ENCODE results near the gene RAB3GAP2. TPM values are rescaled to one million over a fixed set of nuclear protein-coding genes. Genes with fewer than 3 reads are reported as not detected.
"Not testable (repeated sequence)": the region's sequence is repeated elsewhere in the genome, so short reads cannot be mapped to it uniquely, and the experiment has no call there.

RAB3GAP2 gene
- total RNA-seq, 1 donor from 2014 or later: 50.6 TPM

- H3K9me3 Mint-ChIP-seq: peaks cover 61% of the 10 kb centered on the region
- no peaks in the 10 kb centered on the region for H3K4me1 Mint-ChIP-seq
- TF ChIP-seq, protein P1, sequence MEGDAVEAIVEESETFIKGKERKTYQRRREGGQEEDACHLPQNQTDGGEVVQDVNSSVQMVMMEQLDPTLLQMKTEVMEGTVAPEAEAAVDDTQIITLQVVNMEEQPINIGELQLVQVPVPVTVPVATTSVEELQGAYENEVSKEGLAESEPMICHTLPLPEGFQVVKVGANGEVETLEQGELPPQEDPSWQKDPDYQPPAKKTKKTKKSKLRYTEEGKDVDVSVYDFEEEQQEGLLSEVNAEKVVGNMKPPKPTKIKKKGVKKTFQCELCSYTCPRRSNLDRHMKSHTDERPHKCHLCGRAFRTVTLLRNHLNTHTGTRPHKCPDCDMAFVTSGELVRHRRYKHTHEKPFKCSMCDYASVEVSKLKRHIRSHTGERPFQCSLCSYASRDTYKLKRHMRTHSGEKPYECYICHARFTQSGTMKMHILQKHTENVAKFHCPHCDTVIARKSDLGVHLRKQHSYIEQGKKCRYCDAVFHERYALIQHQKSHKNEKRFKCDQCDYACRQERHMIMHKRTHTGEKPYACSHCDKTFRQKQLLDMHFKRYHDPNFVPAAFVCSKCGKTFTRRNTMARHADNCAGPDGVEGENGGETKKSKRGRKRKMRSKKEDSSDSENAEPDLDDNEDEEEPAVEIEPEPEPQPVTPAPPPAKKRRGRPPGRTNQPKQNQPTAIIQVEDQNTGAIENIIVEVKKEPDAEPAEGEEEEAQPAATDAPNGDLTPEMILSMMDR (IDR thresholded peaks at IDR 0.05; ENCODE audit: unreplicated experiment): no peak
- no peak overlapping the region for H3K27ac Mint-ChIP-seq
- H3K4me3 Mint-ChIP-seq: no peak overlapping the region
- DNase-seq (ENCODE audit: low spot score in 2 of 2, unreplicated experiment in 2 of 2): no peak
- H3K36me3 Mint-ChIP-seq: peaks cover 79% of the 10 kb centered on the region
- H3K27me3 Mint-ChIP-seq (ENCODE audit: low read depth): no peaks in the 10 kb centered on the region
Observed at GRCh38 chr1:220255204-220255603, 17.0 kb downstream of the RAB3GAP2 start.

DNA sequence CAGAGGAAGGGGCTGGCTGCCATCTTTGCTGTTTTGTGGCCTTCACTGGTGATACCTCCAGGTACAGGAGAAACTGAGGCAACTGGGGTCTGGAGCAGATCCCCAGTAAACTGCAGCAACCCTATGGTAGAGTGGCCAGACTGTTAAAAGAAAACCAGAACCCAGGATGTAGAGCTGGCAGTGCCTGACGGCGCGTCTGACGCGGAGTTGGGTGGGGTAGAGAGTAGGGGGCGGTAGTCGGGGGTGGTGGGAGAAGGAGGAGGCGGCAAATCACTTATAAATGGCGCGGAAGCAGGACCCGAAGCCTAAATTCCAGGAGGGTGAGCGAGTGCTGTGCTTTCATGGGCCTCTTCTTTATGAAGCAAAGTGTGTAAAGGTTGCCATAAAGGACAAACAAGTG lies 19.0 kb downstream of the RAB3GAP2 start:
- not testable (repeated sequence) for H3K27ac Mint-ChIP-seq
- peaks cover 61% of the 10 kb centered on the region for H3K9me3 Mint-ChIP-seq

GRCh38 chr1:220251272-220251671 lies 21.0 kb downstream of the RAB3GAP2 start:
- no peak for DNase-seq (ENCODE audit: low spot score in 2 of 2, unreplicated experiment in 2 of 2)
- Mint-ChIP-seq H3K27me3 (ENCODE audit: low read depth) (no peaks in the 10 kb centered on the region), H3K36me3 (peaks cover 76% of the 10 kb centered on the region), H3K4me1 (no peaks in the 10 kb centered on the region), H3K27ac (no peak overlapping the region), H3K4me3 (no peak overlapping the region), H3K9me3 (peaks cover 55% of the 10 kb centered on the region)
- TF ChIP-seq, protein P1 (IDR thresholded peaks at IDR 0.05; ENCODE audit: unreplicated experiment): no peak

More for the DNA sequence above, 19.0 kb downstream of the RAB3GAP2 start:
- H3K27me3 Mint-ChIP-seq (ENCODE audit: low read depth); DNase-seq (ENCODE audit: low spot score in 2 of 2, unreplicated experiment in 2 of 2); H3K4me1 Mint-ChIP-seq; H3K4me3 Mint-ChIP-seq: not testable (repeated sequence)
- peaks cover 81% of the 10 kb centered on the region for H3K36me3 Mint-ChIP-seq

GRCh38 chr1:220250681-220251080 lies 21.6 kb downstream of the RAB3GAP2 start:
- Mint-ChIP-seq H3K4me1 (no peaks in the 10 kb centered on the region), H3K27me3 (ENCODE audit: low read depth) (no peaks in the 10 kb centered on the region), H3K9me3 (peaks cover 55% of the 10 kb centered on the region), H3K4me3 (no peak overlapping the region), H3K36me3 (peaks cover 74% of the 10 kb centered on the region), H3K27ac (no peak overlapping the region)
- TF ChIP-seq, protein P1 (IDR thresholded peaks at IDR 0.05; ENCODE audit: unreplicated experiment): no peak
- no peak for DNase-seq (ENCODE audit: low spot score in 2 of 2, unreplicated experiment in 2 of 2)

DNA sequence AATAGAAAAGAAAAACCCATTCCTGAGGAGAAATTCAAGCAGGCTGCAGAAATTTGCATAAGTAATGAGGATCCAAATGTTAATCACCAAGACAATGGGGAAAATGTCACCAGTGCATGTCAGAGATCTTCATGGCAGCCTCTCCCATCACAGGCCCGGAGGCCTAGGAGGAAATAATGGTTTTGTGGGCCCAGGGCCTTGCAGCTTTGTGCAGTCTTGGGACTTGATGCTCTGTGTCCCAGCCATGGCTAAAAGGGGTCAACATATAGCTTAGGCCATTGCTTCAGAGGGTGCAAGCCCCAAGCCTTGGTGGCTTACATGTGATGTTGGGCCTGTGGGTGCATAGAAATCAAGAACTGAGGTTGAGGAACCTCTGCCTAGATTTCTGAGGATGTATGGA lies 22.7 kb downstream of the RAB3GAP2 start:
- Mint-ChIP-seq H3K27ac (no peak overlapping the region), H3K4me1 (no peaks in the 10 kb centered on the region), H3K36me3 (peaks cover 74% of the 10 kb centered on the region), H3K9me3 (peaks cover 56% of the 10 kb centered on the region), H3K27me3 (ENCODE audit: low read depth) (no peaks in the 10 kb centered on the region), H3K4me3 (no peak overlapping the region)
- TF ChIP-seq, protein P1 (IDR thresholded peaks at IDR 0.05; ENCODE audit: unreplicated experiment): no peak
- DNase-seq (ENCODE audit: low spot score in 2 of 2, unreplicated experiment in 2 of 2): no peak

DNA sequence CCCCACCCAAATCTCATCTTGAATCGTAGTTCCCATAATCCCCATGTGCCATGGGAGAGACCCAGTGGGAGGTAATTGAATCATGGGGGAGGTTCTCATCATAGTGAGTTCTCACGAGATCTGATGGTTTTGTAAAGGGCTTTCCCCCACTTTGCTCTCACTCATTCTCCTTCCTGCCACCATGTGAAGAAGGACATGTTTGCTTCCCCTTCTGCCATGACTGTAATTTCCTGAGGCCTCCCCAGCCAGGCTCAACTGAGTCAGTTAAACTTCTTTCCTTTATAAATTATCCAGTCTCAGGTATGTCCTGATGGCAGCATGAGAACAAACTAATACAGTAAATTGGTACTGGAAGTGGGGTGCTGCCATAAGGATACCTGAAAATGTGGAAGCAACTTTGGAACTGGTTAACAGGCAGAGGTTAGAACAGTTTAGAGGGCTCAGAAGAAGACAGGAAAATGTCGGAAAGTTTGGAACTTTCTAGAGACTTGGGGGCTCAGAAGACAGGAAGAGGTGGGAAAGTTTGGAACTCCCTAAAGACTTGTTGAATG lies 23.5 kb downstream of the RAB3GAP2 start:
- not testable (repeated sequence) for H3K27ac Mint-ChIP-seq; H3K4me3 Mint-ChIP-seq; DNase-seq (ENCODE audit: low spot score in 2 of 2, unreplicated experiment in 2 of 2); H3K4me1 Mint-ChIP-seq; H3K27me3 Mint-ChIP-seq (ENCODE audit: low read depth)
- Mint-ChIP-seq H3K36me3 (peaks cover 76% of the 10 kb centered on the region), H3K9me3 (peaks cover 61% of the 10 kb centered on the region)

GRCh38 chr1:220245900-220246299 lies 26.4 kb downstream of the RAB3GAP2 start:
- not testable (repeated sequence) for H3K27me3 Mint-ChIP-seq (ENCODE audit: low read depth); DNase-seq (ENCODE audit: low spot score in 2 of 2, unreplicated experiment in 2 of 2); H3K27ac Mint-ChIP-seq; H3K4me3 Mint-ChIP-seq; H3K4me1 Mint-ChIP-seq
- Mint-ChIP-seq H3K9me3 (peaks cover 50% of the 10 kb centered on the region), H3K36me3 (peaks cover 54% of the 10 kb centered on the region)

Data from mesothelial cell of epicardium (in vitro differentiated cells).